GM12872 (cell line): ENCODE results near the gene PRKN.

ENCODE experiments used
- TF ChIP-seq, protein P1 (sequence below): IDR thresholded peaks from 3 replicates; pipeline ENCODE4 v1.5.1; 2011; ENCODE audit warnings: low read depth, mild to moderate bottlenecking, low read length, moderate library complexity; ENCODE audit not compliant: insufficient read depth

The PRKN gene

DNA sequence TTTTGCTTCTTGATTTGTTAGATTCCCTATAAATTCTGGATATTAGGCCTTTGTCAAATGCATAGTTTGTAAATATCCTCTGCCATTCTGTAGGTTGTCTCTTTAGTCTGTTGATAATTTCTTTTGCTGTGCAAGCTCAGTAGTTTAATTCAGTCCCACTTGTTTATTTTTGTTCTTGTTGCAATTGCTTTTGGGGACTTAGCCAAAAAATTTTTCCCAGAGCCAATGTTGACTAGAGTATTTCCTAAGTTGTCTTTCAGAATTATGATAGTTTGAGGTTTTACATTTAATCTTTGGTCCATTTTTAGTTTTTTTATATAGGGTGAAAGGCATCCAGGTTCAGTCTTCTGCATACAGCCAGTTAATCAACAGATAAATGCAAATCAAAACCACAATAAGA lies 96.0 kb downstream of the PRKN start:
- TF ChIP-seq, protein P1, sequence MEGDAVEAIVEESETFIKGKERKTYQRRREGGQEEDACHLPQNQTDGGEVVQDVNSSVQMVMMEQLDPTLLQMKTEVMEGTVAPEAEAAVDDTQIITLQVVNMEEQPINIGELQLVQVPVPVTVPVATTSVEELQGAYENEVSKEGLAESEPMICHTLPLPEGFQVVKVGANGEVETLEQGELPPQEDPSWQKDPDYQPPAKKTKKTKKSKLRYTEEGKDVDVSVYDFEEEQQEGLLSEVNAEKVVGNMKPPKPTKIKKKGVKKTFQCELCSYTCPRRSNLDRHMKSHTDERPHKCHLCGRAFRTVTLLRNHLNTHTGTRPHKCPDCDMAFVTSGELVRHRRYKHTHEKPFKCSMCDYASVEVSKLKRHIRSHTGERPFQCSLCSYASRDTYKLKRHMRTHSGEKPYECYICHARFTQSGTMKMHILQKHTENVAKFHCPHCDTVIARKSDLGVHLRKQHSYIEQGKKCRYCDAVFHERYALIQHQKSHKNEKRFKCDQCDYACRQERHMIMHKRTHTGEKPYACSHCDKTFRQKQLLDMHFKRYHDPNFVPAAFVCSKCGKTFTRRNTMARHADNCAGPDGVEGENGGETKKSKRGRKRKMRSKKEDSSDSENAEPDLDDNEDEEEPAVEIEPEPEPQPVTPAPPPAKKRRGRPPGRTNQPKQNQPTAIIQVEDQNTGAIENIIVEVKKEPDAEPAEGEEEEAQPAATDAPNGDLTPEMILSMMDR: no peak

- TF ChIP-seq, protein P1: no peak
Observed at GRCh38 chr6:162630069-162630468, 97.5 kb downstream of the PRKN start.

GRCh38 chr6:162627825-162628224 lies 99.7 kb downstream of the PRKN start:
- TF ChIP-seq, protein P1: no peak

GRCh38 chr6:162627362-162627761 lies 100.2 kb downstream of the PRKN start:
- TF ChIP-seq, protein P1: no peak

DNA sequence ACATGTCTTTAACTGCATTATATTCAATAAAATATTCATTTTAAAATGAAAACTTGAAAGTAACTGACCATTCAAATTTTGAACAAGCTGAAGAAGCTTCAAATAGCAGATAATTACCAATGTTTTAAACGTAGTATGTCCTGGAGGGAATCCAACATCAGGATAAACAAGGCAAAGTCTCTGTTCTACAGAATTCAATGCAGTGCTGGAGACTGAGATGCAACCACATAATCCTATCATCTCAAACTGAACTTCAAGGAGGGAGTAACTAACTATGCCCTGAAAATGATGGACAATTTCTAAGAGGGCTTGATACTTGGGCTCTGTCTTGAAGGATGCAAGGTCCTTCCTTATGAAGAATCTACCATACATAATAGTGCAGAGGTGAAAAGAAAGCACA lies 100.7 kb downstream of the PRKN start:
- TF ChIP-seq, protein P1: no peak

GRCh38 chr6:162625846-162626540 lies 101.6 kb downstream of the PRKN start:
- TF ChIP-seq, protein P1: no peak

GRCh38 chr6:162622572-162622971 lies 105.0 kb downstream of the PRKN start:
- TF ChIP-seq, protein P1: no peak
